Measurements from ENCODE around the gene KRTAP20-2.
A peak's percentile ranks its signal among the peaks of the same experiment; 100 is the strongest.

The KRTAP20-2 gene

DNA sequence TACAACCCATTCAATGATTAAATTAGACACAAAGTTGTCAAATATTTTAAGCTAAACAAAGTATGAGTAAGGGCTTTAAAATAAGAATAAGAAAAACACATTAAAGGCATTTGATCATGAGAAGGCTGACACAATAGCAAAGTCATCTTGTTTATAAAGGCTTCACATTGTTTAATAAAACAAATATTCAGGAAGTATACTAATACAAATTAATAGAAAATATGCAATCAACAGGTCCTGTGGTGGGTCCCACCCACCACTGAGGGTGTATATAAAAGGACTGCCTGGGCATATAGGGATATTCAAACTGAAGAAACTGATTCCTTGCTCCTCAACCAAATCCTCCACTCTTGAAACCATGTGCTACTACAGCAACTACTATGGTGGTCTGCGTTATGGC lies at the start of gene KRTAP20-2:
KRTAP20-2 (plus strand) TSS at position 301 of the 400 bp plus-strand sequence; CDS start at position 359, 58 bp downstream.
- intact Hi-C loops (cut with DNase I) = no loop called here
- no peak for DNase-seq

DNA sequence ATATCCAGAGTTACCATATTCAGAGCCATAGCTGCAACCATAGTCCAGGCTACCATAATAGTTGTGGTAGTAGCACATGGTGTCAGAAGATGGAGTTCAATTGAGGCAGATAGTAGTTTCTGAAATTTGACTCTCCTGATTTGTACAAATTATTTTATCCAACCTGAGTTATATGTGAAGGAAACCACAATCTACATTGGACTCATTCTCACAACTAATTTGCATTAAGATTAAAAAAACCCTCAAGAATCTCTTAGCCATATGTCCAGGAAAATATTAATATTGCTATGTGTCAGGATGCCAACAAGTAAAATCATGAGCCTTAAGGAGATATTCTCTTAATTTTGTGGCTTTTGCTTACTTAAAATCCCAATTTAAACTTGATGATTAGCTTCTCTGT lies 44.7 kb upstream of the KRTAP20-2 start, which contains the start of gene KRTAP22-2:
KRTAP22-2 (minus strand) TSS at position 101 of the 400 bp plus-strand sequence.
- intact Hi-C loops (cut with DNase I) = no loop called here
- no peak for DNase-seq

DNA sequence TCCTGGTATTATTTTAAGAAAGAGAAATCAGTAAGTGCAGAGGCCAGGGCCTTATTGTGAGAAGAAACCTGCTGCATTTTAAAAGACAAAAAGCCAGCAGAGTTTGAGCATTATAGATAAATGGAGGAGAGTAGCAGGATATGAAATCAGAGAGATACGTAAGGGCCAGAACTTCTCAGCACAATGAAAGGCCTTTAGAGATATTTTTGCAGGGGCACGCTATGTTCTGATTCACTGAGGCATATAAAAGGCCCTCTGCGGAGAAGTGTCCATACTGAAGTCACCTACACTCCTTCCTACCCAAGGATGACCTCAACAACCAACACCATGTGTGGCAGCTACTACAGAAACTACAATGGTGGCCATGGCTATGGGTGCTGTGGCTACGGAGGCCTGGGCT lies 42.9 kb upstream of the KRTAP20-2 start, which contains the start of gene KRTAP6-3:
KRTAP6-3 (plus strand) TSS at position 301 of the 400 bp plus-strand sequence; CDS start at position 307, 6 bp downstream.
- intact Hi-C loops (cut with DNase I) = no loop called here
- no peak for DNase-seq

DNA sequence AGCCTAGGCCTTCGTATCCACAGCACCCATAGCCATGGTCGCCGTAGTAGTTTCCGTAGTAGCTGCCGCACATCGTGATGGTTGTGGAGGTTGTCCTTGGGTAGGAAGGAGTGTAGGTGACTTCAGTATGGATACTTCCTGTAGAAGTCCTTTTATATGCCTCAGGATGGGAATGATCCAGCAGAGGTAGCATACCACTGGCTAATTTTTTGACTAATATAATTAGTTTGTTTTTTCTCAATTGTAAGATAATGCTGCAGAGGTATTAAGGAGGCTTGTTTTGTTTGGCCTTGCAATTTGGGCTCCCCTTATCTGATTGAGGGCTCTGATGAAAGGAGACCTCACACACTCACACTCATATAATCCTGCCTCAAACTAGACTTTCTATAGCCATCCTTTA lies 36.2 kb upstream of the KRTAP20-2 start, which contains the start of gene KRTAP6-2:
KRTAP6-2 (minus strand) TSS at position 101 of the 400 bp plus-strand sequence; CDS start at position 73, 28 bp downstream.
- intact Hi-C loops (cut with DNase I) = no loop called here
- DNase-seq = peak in 1 of 10 donors; percentile 67

DNA sequence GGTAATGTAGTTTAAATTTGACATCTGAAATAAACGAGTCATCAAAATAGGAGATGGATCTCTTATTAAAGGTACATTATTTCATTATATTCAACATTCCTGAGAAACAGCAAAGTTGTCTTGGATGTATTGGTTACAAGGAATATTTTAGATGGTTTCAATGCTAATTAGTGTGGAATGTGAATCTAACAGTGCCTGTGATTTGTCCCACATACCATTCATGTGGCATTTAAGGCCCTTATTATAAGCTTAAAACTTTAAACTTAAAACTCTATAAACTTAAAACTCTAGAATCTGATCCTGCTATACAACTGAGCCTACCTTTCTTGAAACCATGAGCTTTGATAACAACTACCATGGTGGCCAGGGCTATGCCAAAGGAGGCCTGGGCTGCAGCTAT lies 34.2 kb upstream of the KRTAP20-2 start, which contains the start of gene KRTAP22-1:
KRTAP22-1 (plus strand) TSS at position 301 of the 400 bp plus-strand sequence.
- intact Hi-C loops (cut with DNase I) = no loop called here
- no peak for DNase-seq

DNA sequence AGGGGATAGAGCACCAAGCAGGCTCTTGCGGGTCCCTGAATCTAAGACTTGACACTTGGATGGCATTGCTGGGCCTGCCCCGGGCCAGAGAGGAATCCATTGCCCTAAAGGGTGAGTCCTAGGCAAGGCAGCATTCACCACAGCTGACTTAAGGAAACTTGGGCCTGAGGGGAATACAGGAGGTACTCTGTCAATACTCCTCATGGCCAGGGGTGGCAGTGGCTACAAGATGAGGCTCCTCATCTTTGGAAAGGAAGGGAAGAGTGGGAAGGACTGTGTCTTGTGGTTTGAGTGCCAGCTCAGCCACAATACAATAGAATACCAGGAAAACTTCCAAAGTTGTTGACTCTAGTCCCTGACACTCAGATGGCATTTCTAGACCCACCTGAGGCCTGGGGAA lies 29.0 kb upstream of the KRTAP20-2 start:
- intact Hi-C loops (cut with DNase I) = no loop called here
- DNase-seq = no peak

DNA sequence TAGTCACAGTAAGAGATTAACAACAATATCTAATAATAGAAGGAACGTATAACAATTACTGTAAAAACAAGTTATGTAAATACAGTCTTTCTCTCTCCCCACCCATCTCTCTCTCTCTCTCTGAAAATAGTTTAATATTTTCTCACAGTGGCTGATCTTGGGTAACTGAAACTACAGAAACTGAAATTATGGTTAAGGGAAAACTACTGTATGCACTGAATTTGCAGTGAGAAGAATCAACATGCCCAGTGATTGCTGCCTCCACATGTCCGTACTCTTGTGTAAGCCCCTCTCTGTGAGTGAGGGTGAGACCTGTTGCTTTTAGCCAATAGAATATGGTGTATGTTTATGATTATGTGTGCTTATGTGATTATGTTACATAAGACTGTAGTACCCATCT lies 22.9 kb upstream of the KRTAP20-2 start:
- DNase-seq = no peak
- intact Hi-C loops (cut with DNase I) = no loop called here

DNA sequence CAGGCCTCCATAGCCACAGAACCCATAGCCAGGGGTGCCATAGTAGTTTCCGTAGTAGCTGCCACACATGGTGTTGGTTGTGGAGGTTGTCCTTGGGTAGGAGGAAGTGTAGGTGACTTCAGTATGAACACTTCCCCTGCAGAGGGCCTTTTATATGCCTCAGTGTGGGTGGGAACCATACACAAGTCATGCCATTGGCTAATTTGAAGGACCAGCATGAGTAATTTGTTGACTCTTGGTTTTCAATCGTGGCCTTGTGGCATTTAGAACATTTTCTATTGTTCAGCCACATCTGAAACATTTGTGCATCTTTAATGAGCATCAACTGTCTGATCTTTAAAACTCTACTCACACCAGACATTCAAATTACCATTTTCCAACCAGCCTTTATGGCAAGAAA lies 21.2 kb upstream of the KRTAP20-2 start, which contains the start of gene KRTAP6-1:
KRTAP6-1 (minus strand) TSS at position 95 of the 400 bp plus-strand sequence; CDS start at position 69, 26 bp downstream.
- intact Hi-C loops (cut with DNase I) = no loop called here
- no peak for DNase-seq

DNA sequence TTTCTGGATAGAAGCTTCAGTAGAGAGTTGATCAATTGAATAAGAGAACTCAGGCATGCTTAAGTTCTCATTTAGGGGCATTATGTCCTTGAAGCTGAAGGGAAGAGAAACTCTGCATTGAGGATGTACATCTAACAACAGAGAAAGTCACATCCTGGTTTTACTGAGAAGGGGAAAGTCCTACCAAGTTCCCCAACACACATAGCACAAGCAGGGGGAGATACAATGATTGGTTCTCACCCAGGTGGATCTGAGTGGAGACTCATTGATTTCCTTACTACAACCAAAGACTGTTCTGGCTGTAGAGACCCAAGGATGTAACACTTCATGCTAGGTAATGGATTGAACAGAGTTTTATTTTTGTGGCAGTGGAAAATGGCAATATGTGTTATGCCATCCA lies 19.8 kb upstream of the KRTAP20-2 start:
- no peak for DNase-seq
- intact Hi-C loops (cut with DNase I) = no loop called here

DNA sequence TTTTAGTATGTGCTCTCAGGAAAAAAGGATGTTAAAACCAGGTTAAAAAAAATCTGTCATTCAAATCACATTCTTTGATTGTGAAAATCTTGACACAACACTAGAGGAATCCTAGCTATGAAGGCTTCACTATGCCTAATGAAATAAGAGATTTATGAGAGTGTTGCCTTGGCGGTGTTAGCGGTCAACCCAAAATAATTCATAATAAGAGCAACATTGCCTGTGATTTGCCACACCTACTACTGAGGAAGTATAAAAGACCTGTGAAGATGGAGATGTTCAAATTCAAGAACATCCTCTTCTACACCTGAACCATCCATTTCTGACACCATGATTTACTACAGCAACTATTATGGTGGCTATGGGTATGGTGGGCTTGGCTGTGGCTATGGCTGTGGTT lies 18.9 kb upstream of the KRTAP20-2 start, which contains the start of gene KRTAP20-1:
KRTAP20-1 (plus strand) TSS at position 301 of the 400 bp plus-strand sequence; CDS start at position 331, 30 bp downstream.
- intact Hi-C loops (cut with DNase I) = no loop called here
- DNase-seq = no peak

DNA sequence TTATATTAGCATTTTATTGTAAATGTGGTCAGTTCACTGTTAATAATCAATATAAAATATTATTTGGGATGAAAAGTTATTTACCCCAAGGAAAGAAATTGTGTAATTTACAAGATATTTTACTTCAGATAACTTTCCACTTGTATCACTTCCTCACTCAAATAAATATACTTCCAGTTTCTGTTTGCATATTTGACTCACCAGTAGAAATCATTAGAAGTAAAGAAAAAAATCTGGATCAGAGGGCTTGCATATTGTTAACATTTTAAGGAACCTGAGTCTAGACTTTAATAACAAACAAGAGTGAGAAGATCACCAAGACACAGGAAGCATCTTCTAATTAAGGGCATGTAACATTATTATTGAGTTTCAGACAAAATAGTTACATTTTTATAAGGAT lies 14.9 kb upstream of the KRTAP20-2 start:
- no peak for DNase-seq
- intact Hi-C loops (cut with DNase I) = no loop called here

DNA sequence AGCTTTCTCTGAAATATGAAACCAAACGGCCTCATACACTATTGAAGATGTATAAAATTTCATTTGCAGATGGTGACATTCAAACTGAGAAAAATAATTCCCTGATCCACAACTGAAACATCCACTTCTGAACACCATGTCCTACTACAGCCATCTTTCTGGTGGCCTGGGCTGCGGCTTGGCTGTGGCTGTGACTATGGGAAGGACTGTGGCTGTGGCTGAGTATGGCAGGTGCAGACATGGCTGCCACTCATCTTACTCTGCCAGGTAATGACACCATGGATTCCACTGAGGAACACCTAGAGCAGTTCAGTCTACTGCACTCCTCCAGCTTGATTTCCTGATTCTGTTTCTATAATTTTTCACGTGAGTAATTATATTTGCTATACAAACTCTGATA lies 14.5 kb upstream of the KRTAP20-2 start, which contains the start of gene KRTAP20-4:
KRTAP20-4 (plus strand) TSS at position 106 of the 400 bp plus-strand sequence.
- peak in 2 of 10 donors; percentile 22 to 62 for DNase-seq
- intact Hi-C loops (cut with DNase I) = no loop called here

DNA sequence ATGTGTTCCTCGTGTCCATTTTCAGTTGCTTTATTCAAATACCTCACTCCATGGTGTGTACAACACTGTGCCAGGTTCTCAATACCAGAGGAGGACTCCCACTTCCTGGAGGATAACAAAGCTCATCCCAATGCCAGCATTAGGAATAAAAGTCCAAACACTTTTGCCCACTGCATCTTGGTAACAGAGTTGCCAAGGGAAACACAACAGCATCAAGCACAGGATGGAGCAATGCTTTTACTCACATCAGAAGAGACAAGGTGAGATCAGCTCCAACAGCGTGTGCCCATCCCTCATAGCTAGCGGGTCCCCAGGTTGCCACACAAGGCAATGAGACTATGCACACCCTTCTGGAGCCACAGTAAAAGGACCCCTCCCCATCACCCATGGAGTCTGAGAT lies 11.6 kb upstream of the KRTAP20-2 start:
- intact Hi-C loops (cut with DNase I) = no loop called here
- peak in 1 of 10 donors; percentile 24 for DNase-seq

DNA sequence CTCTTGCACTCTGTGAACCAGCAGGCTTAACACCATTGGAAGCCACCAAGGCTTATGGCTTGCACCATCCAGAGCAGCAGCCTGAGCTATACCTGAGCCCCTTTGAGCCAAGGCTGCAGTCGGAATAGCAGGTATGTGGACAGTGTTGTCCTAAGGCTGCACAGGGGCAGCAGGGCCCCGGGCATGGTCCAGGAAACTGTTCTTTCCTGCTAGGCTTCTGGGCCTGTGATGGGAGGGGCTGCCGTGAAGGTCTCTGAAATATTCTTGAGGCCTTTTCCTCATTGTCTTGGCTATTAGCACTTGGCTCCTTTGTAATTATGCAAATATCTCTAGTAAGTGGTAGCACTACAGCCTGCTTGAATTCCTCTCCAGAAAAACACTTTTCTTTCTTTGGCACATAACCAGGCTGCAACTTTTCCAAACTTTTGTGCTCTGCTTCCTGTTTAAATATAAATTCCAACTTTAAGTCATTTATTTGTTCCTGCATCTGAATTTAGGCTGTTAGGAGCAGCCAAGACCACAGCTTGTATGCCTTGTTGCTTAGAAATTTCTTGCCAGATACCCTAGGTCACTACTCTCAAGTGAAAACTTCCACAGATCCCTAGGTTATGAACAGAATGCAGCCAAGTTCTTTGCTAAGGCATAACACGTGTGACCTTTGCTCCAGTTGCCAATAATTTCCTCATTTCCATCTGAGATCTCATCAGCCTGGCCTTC lies 9.4 kb upstream of the KRTAP20-2 start:
- intact Hi-C loops (cut with DNase I) = no loop called here
- DNase-seq = peak in 1 of 10 donors; percentile 66

DNA sequence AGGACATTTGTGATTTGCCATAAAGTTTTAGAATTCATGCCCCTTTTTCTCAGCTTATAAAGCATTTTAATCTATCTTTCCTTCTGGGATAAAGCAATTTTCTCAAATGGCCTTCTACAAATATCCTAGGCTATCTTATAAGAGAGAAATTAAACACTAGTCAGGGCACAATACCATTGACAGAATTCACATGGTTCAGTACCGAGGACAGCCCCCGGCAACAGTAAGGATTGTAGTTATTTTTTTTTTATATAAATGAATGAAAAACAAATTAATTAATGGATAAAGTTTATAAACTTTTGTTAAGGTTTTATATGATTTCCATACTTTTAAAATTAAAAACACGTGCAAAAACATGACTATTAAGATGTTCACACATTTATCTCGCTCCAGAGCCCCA lies 6.9 kb upstream of the KRTAP20-2 start:
- intact Hi-C loops (cut with DNase I) = no loop called here
- DNase-seq = no peak

DNA sequence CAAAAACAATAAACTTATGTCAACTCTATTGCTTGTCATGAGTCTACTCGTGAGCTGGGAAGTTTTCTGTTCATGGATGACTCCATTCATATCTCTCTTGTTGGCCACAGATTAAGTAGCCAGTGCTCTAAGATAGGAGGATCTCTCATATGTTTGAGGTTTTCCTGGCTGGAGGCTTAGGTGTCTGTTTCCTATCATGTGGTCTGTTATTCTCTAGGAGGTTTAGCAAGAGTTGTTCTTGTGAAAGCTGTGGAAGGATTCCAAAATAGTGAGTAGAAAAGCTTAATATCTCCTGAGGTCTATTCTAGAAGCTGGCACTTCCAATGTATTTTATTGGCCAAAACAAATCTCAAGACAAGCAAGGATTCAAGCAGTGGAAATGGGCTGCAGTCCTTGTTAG lies 5.8 kb upstream of the KRTAP20-2 start:
- DNase-seq = no peak
- intact Hi-C loops (cut with DNase I) = no loop called here

DNA sequence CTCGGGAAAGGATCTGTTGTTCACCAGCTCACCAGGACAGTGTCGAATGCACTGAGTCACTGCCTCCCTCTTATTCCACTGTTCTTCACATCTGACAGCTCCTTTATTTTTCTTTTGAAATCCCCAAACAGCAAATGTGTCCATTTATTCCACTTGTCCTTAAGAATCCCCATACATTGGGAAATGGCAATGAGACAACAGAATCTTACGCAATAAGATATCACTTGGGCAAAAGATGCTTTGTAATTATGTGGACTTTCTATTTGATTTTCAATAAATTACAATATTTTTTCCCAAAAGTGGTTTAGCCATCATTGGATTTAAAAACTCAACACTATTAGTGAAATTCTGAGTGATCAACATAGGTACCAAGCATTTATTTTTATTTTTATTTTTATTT lies 3.7 kb downstream of the KRTAP20-2 start:
- intact Hi-C loops (cut with DNase I) = no loop called here
- DNase-seq = no peak

DNA sequence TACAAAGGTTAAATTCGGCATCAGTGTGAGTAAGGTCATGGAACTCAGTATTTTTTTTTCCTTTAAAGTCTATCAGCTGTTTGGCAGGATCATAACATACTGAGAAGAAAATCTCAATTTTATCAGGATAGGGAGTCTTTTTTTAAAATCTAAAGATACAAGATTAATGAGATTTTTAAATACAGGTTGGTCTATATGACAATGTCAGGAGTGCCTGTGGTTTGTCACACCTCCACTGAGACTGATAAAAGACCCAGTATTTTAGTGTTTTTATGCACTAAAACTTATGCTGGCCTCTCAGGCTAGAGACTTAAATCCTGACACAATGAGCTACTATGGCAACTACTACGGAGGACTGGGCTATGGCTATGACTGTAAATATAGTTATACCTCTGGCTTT lies 7.6 kb downstream of the KRTAP20-2 start, which contains the start of gene KRTAP20-3:
KRTAP20-3 (plus strand) TSS at position 301 of the 400 bp plus-strand sequence.
- no peak for DNase-seq
- intact Hi-C loops (cut with DNase I) = no loop called here

DNA sequence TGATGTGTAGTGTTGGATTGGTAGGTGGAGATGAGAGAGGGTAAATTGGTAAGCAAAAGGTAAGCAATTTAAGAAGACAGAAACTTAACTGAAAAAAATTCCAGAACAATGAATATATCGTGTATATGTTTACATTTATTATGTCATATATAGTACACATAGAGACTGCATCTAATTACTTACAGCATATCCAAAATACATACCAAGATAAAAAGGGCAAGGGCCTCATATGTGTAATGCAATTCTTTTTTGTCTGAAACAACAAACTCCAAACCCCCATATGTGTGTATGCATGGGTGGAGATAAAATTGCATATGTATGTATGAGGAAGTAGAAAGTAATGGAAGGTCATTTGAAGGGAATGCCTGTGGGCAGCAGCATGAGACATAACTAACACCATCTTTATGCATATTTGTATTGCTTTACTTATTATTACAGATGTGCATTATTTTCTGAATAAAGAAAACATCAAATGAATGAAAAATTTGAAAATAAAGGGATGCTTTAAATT lies 12.0 kb downstream of the KRTAP20-2 start:
- DNase-seq = no peak
- intact Hi-C loops (cut with DNase I) = no loop called here

DNA sequence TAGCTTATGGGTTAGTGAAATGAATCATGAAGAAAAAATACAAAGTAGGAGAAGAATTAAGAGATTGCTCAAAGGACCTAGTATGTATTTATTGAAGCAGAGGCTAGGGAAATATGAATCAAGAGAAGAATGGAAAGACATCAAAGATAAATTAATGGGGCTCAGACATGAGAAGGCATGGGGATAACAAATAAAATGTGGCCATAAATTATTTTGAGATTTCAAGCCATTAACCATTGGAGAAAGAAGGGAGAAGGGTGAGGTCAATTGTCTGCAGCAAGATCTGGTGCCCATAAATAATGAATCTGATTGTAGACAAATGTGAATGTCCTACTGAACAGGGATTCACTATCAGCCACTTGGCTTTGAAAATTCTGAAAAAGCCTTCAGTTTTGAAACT lies 17.9 kb downstream of the KRTAP20-2 start:
- no peak for DNase-seq
- intact Hi-C loops (cut with DNase I) = no loop called here

DNA sequence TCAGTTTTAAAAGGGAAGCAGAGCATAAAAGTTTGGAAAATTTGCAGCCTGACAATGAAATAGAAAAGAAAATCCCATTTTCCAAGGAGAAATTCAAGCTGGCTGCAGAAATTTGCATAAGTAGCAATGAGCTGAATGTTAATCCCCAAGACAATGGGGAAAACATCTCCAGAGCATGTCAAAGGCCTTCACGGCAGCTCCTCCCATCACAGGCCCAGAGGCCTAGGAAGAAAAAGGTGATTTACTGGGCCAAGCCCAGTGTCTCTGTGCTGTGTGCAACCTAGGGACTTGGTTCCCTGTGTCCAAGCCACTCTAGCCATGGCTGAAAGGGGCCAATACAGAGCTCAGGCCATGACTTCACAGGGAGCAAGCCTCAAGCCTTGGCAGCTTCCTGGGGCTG lies 33.8 kb downstream of the KRTAP20-2 start:
- intact Hi-C loops (cut with DNase I) = no loop called here
- DNase-seq = no peak

Measured in posterior cingulate gyrus (tissue), 11 donors.